ENCODE measurements around the gene SBF2. TPM values are rescaled to one million over a fixed set of nuclear protein-coding genes. Genes with fewer than 3 reads are reported as not detected.
"Not testable (repeated sequence)": the region's sequence is repeated elsewhere in the genome, so short reads cannot be mapped to it uniquely, and the experiment has no call there.

SBF2 gene
- total RNA-seq, 2 donors from 2014 or later, result 53.8 to 60.8 TPM

DNA sequence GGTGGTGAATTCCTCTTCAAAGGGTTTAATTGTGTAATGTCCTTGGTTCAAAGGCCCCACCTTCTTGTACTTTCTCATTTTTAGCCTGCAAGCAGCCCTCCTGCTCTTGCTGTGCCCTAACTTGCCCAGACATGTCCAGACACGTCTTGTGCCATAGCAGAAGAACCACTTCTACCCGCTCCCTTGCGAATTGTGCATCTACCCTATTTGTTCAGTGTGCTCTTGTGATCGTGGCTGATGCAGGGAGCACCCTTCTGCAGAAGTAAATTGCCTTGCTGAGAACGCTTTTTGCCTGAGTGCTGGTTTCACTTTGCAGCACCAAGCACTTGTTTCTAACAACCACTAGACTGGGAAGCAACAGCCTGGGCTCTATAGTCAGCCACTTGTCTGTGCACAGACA is 249.4 kb downstream of the SBF2 start:
- Histone ChIP-seq H3K4me3 (no peak overlapping the region), H3K9me3 (peaks cover 23% of the 10 kb centered on the region), H3K27me3 (replicated peaks; ENCODE audit: insufficient read depth) (no peaks in the 10 kb centered on the region), H3K27ac (no peak overlapping the region), H3K4me1 (ENCODE audit: control insufficient read depth in 1 of 2, low read depth in 2 of 2) (peaks cover 1 to 2% of the 10 kb centered on the region in 2 donors), H3K36me3 (no peaks in the 10 kb centered on the region)
- DNase-seq (ENCODE audit: low spot score), result no peak
- ATAC-seq (ENCODE audit: insufficient number of reproducible peaks, low FRiP score, low read depth), result no peak
- TF ChIP-seq, protein P1, sequence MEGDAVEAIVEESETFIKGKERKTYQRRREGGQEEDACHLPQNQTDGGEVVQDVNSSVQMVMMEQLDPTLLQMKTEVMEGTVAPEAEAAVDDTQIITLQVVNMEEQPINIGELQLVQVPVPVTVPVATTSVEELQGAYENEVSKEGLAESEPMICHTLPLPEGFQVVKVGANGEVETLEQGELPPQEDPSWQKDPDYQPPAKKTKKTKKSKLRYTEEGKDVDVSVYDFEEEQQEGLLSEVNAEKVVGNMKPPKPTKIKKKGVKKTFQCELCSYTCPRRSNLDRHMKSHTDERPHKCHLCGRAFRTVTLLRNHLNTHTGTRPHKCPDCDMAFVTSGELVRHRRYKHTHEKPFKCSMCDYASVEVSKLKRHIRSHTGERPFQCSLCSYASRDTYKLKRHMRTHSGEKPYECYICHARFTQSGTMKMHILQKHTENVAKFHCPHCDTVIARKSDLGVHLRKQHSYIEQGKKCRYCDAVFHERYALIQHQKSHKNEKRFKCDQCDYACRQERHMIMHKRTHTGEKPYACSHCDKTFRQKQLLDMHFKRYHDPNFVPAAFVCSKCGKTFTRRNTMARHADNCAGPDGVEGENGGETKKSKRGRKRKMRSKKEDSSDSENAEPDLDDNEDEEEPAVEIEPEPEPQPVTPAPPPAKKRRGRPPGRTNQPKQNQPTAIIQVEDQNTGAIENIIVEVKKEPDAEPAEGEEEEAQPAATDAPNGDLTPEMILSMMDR (IDR thresholded peaks at IDR 0.05), result no peak

GRCh38 chr11:10042699-10043098 is 251.3 kb downstream of the SBF2 start:
- Histone ChIP-seq H3K36me3 (no peaks in the 10 kb centered on the region), H3K4me1 (ENCODE audit: control insufficient read depth in 1 of 2, low read depth in 2 of 2) (peaks cover 9% of the 10 kb centered on the region in 2 donors), H3K27ac (no peak overlapping the region), H3K9me3 (peaks cover 23% of the 10 kb centered on the region), H3K27me3 (replicated peaks; ENCODE audit: insufficient read depth) (no peaks in the 10 kb centered on the region), H3K4me3 (no peak overlapping the region)
- TF ChIP-seq, protein P1 (IDR thresholded peaks at IDR 0.05), result no peak
- ATAC-seq (ENCODE audit: insufficient number of reproducible peaks, low FRiP score, low read depth) (no peak), DNase-seq (ENCODE audit: low spot score) (no peak)

DNA sequence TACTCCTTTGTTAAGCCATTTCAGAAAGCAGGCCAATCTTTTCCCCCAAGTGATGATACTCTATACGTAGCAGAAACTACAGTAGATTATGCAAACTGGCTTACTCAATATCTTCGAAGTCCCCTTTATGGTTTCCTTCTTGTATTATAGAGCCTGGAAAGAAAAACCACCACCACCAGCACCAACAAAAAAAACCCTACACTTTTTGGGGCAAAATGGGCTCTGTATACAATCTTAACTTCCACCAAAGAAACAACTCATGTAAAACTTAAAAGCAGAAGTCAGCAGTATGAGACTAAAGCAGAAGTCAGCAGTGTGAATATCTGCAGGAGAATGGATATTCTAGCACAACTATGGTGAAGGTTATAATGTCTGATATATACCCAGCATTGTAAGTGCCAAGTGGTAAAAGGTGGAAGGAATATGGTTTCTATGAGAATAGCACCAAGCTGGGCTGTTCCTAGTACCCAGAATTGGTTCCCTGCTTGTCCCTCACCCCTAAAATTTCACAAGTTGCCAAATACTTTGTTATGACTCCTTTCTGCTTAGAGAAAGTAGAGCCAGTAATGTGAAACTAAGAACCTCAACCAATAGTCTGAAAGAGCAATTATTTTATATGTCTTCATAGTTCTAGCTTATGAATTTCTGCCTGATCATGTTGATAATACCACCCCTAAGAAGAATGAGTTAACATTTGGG is 252.1 kb downstream of the SBF2 start:
- no peaks in the 10 kb centered on the region for H3K27me3 ChIP-seq (replicated peaks; ENCODE audit: insufficient read depth)
- no peak overlapping the region for H3K4me3 ChIP-seq
- H3K4me1 ChIP-seq (ENCODE audit: control insufficient read depth in 1 of 2, low read depth in 2 of 2), result peaks cover 9% of the 10 kb centered on the region in 2 donors
- no peaks in the 10 kb centered on the region for H3K36me3 ChIP-seq
- H3K9me3 ChIP-seq, result peaks cover 23% of the 10 kb centered on the region
- DNase-seq (ENCODE audit: low spot score), result no peak
- TF ChIP-seq, protein P1 (IDR thresholded peaks at IDR 0.05), result no peak
- no peak for ATAC-seq (ENCODE audit: insufficient number of reproducible peaks, low FRiP score, low read depth)
- H3K27ac ChIP-seq, result no peak overlapping the region

DNA sequence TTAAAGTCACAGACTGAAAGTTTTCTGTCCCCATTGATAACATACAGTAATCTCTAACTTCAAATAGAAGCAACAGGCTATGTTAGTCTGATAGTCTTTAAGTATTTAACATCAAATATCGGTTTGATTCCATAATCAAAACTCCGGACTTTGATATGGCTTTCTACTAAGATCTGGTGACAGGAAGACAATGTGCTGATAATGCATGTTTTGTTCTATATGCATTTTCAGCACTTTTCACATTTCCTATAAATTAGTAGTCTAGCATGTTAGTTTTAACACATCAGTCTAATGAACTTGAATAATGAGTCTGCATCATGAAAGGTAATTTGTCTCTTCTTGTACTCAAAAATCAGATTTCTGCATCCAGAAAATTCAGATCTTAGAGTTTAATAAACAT is 252.7 kb downstream of the SBF2 start:
- TF ChIP-seq, protein P1 (IDR thresholded peaks at IDR 0.05), result no peak
- no peak overlapping the region for H3K4me3 ChIP-seq
- ATAC-seq (ENCODE audit: insufficient number of reproducible peaks, low FRiP score, low read depth), result no peak

DNA sequence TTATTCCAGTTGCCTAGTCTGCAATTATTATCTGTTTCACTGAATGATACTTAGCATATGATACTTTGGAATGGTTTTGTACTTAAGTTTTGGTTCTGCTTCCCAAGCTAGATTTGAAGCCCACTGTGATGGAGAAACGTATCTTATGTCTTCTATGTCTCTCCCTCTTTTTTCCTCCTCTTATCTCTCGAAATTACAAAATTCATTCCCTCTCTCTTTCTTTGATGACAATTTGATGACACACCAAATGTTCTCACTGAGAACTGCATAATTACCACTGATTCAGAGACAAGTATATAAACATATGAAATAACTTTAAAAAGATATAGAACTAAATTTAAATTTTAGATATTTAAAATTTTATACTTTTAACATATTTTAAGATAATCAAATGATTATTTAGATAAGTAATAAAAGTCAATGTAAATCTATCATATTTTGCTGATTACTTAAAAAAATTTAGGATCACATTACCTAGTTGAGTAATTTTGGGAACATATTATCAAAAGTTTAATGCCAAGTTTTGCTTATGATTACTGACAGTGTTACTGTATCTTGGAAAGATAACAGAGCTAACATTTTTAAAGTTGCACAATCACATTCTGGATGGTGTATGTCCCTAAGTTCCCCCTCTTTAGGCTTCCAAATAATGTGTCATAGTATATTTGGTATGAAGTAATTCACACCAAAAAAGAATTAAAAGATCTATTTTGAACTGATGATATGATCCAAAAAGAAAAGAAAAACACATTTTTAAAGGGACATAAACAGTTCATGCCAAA is 255.3 kb downstream of the SBF2 start:
- H3K4me3 ChIP-seq, result no peak overlapping the region
- no peaks in the 10 kb centered on the region for H3K9me3 ChIP-seq
- H3K27ac ChIP-seq, result no peak overlapping the region
- H3K4me1 ChIP-seq (ENCODE audit: control insufficient read depth in 1 of 2, low read depth in 2 of 2), result peaks cover 9% of the 10 kb centered on the region in 2 donors
- no peaks in the 10 kb centered on the region for H3K27me3 ChIP-seq (replicated peaks; ENCODE audit: insufficient read depth)
- no peaks in the 10 kb centered on the region for H3K36me3 ChIP-seq
- no peak for ATAC-seq (ENCODE audit: insufficient number of reproducible peaks, low FRiP score, low read depth)
- DNase-seq (ENCODE audit: low spot score), result no peak
- TF ChIP-seq, protein P1 (IDR thresholded peaks at IDR 0.05), result no peak

More for the DNA sequence above, 252.7 kb downstream of the SBF2 start:
- Histone ChIP-seq H3K4me1 (ENCODE audit: control insufficient read depth in 1 of 2, low read depth in 2 of 2) (peaks cover 9% of the 10 kb centered on the region in 2 donors), H3K27ac (no peak overlapping the region), H3K27me3 (replicated peaks; ENCODE audit: insufficient read depth) (no peaks in the 10 kb centered on the region), H3K9me3 (peaks cover 23% of the 10 kb centered on the region), H3K36me3 (no peaks in the 10 kb centered on the region)
- no peak for DNase-seq (ENCODE audit: low spot score)

DNA sequence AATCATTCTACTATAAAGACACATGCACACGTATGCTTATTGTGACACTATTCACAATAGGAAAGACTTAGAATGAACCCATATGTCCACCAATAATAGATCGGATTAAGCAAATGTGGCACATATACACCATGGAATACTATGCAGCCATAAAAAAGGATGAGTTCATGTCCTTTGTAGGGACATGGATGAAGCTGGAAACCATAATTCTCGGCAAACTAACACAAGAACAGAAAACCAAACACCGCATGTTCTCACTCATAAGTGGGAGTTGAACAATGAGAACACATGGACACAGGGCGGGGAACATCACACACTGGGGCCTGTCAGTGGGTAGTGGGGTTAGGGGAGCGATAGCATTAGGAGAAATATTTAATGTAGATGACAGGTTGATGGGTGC is 258.1 kb downstream of the SBF2 start:
- not testable (repeated sequence) for H3K9me3 ChIP-seq; ATAC-seq (ENCODE audit: insufficient number of reproducible peaks, low FRiP score, low read depth); H3K36me3 ChIP-seq; H3K27ac ChIP-seq; H3K4me1 ChIP-seq (ENCODE audit: control insufficient read depth in 1 of 2, low read depth in 2 of 2); DNase-seq (ENCODE audit: low spot score); H3K27me3 ChIP-seq (replicated peaks; ENCODE audit: insufficient read depth); H3K4me3 ChIP-seq
